HepG2 (cell line): Measurements from ENCODE around the gene RALBP1.

Experiments used
- GTF2F1 ChIP-seq: fragments of 150-350 bp; IDR thresholded peaks from 2 replicates; pipeline ENCODE4 v1.6.1; 2014; ENCODE audit warnings: low read length
- NBN ChIP-seq: fragments of 450-650 bp; conservative IDR thresholded peaks from 2 replicates; pipeline ENCODE4 v1.6.1; 2017
- NR2F1 ChIP-seq, 2 experiments: fragments of 450-650 bp in 1 of 2; formaldehyde crosslinking in 1 of 2; IDR thresholded peaks; 2 replicates each; pipeline versions ENCODE4 v1.5.0 to v1.6.1; 2016 to 2020; ENCODE audit warnings: mild to moderate bottlenecking in 1 of 2, missing compliant biosample characterization in 1 of 2, missing genetic modification reagents in 1 of 2, moderate library complexity in 1 of 2
- RFX5 ChIP-seq: IDR thresholded peaks from 2 replicates; pipeline ENCODE4 v1.6.1; 2011; ENCODE audit warnings: low read depth, low read length, improper control_type of control experiment
- SMAD9 ChIP-seq: sonication (generic); formaldehyde crosslinking; IDR thresholded peaks from 2 replicates; pipeline ENCODE4 v1.5.1; 2020; ENCODE audit warnings: mild to moderate bottlenecking, missing genetic modification reagents
- ZFX ChIP-seq: sonication (generic); formaldehyde crosslinking; IDR thresholded peaks from 2 replicates; pipeline ENCODE4 v1.4.0; 2020; ENCODE audit warnings: mild to moderate bottlenecking, low read depth, missing genetic modification reagents, moderate library complexity
- TF ChIP-seq, protein P1 (sequence below): sonication (generic); formaldehyde crosslinking; IDR thresholded peaks from 2 replicates; pipeline ENCODE4 v1.5.0; 2020; ENCODE audit warnings: mild to moderate bottlenecking, missing genetic modification reagents, moderate library complexity

- TF ChIP-seq NBN (no peak), GTF2F1 (no peak), NR2F1 (CRISPR knock-in tag; IDR thresholded peaks at IDR 0.05) (no peak), RFX5 (no peak), ZFX (CRISPR knock-in tag) (no peak), SMAD9 (CRISPR knock-in tag) (no peak)
- TF ChIP-seq, protein P1, sequence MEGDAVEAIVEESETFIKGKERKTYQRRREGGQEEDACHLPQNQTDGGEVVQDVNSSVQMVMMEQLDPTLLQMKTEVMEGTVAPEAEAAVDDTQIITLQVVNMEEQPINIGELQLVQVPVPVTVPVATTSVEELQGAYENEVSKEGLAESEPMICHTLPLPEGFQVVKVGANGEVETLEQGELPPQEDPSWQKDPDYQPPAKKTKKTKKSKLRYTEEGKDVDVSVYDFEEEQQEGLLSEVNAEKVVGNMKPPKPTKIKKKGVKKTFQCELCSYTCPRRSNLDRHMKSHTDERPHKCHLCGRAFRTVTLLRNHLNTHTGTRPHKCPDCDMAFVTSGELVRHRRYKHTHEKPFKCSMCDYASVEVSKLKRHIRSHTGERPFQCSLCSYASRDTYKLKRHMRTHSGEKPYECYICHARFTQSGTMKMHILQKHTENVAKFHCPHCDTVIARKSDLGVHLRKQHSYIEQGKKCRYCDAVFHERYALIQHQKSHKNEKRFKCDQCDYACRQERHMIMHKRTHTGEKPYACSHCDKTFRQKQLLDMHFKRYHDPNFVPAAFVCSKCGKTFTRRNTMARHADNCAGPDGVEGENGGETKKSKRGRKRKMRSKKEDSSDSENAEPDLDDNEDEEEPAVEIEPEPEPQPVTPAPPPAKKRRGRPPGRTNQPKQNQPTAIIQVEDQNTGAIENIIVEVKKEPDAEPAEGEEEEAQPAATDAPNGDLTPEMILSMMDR: no peak
Observed at GRCh38 chr18:9477509-9477908, 2.2 kb downstream of the RALBP1 start.
